HCT116 (cell line): ENCODE measurements around the gene ZNF80.

Experiments used
- CEBPB ChIP-seq: IDR thresholded peaks from 2 replicates; pipeline ENCODE4 v1.6.1; 2012; ENCODE audit warnings: low read depth
- CTCF ChIP-seq, 3 experiments: fragments of 200-600 bp in 1 of 3; sonication (generic) in 1 of 3; IDR thresholded peaks in 2 of 3; conservative IDR thresholded peaks in 1 of 3; 2 replicates each; pipeline ENCODE4 v1.5.1; 2012 to 2017; ENCODE audit warnings: low read depth in 2 of 3, low read length in 2 of 3, antibody characterized with exemption in 1 of 3, borderline replicate concordance in 1 of 3, control low read depth in 1 of 3, mild to moderate bottlenecking in 1 of 3, mixed read lengths in 1 of 3, mixed run types in 1 of 3, moderate library complexity in 1 of 3; ENCODE audit not compliant: insufficient read depth in 1 of 3
- EZH2 ChIP-seq: fragments of 200-600 bp; sonication (generic); IDR thresholded peaks from 2 replicates; pipeline ENCODE4 v1.6.1; 2017; ENCODE audit warnings: antibody characterized with exemption, mixed run types
- POLR2A ChIP-seq: IDR thresholded peaks from 2 replicates; pipeline ENCODE4 v1.7.0; 2011; ENCODE audit warnings: borderline replicate concordance; ENCODE audit not compliant: insufficient read depth, insufficient read length; ENCODE audit errors: extremely low read depth
- POLR2AphosphoS5 ChIP-seq: IDR thresholded peaks from 2 replicates; pipeline ENCODE4 v1.6.1; 2011; ENCODE audit warnings: mild to moderate bottlenecking, low read depth, low read length, moderate library complexity
- RAD21 ChIP-seq: IDR thresholded peaks from 2 replicates; pipeline ENCODE4 v1.6.1; 2012; ENCODE audit warnings: low read depth, mild to moderate bottlenecking
- REST ChIP-seq: IDR thresholded peaks from 2 replicates; pipeline ENCODE4 v1.6.1; 2012; ENCODE audit warnings: low read depth
- SP1 ChIP-seq: IDR thresholded peaks from 2 replicates; pipeline ENCODE4 v1.6.1; 2012; ENCODE audit warnings: low read depth

- TF ChIP-seq CTCF (IDR thresholded peaks at IDR 0.05 in 2 of 3, conservative IDR thresholded peaks at IDR 0.05 in 1 of 3; ENCODE audit: borderline replicate concordance in 1 of 3, insufficient read depth in 1 of 3, low read depth in 2 of 3, low read length in 2 of 3) (no peak), CEBPB (no peak), REST (no peak), SP1 (no peak), POLR2AphosphoS5 (no peak), POLR2A (no peak), RAD21 (no peak), EZH2 (no peak)
These were observed 3.9 kb upstream of the ZNF80 start for GRCh38 chr3:114241262-114241661.
